GM18499 (cell line): ENCODE results near the gene TSPAN12.
A peak's percentile ranks its signal among the peaks of the same experiment; 100 is the strongest.
"Not testable (repeated sequence)": the region's sequence is repeated elsewhere in the genome, so short reads cannot be mapped to it uniquely, and the experiment has no call there.

Source experiments
- ATAC-seq: cut with Tn5 transposase; IDR thresholded peaks from one replicate; pipeline ENCODE4 v1.9.1; 2021; ENCODE audit warnings: moderate number of reproducible peaks; ENCODE audit not compliant: insufficient read depth, unreplicated experiment

TSPAN12 gene, protein sequence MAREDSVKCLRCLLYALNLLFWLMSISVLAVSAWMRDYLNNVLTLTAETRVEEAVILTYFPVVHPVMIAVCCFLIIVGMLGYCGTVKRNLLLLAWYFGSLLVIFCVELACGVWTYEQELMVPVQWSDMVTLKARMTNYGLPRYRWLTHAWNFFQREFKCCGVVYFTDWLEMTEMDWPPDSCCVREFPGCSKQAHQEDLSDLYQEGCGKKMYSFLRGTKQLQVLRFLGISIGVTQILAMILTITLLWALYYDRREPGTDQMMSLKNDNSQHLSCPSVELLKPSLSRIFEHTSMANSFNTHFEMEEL

DNA sequence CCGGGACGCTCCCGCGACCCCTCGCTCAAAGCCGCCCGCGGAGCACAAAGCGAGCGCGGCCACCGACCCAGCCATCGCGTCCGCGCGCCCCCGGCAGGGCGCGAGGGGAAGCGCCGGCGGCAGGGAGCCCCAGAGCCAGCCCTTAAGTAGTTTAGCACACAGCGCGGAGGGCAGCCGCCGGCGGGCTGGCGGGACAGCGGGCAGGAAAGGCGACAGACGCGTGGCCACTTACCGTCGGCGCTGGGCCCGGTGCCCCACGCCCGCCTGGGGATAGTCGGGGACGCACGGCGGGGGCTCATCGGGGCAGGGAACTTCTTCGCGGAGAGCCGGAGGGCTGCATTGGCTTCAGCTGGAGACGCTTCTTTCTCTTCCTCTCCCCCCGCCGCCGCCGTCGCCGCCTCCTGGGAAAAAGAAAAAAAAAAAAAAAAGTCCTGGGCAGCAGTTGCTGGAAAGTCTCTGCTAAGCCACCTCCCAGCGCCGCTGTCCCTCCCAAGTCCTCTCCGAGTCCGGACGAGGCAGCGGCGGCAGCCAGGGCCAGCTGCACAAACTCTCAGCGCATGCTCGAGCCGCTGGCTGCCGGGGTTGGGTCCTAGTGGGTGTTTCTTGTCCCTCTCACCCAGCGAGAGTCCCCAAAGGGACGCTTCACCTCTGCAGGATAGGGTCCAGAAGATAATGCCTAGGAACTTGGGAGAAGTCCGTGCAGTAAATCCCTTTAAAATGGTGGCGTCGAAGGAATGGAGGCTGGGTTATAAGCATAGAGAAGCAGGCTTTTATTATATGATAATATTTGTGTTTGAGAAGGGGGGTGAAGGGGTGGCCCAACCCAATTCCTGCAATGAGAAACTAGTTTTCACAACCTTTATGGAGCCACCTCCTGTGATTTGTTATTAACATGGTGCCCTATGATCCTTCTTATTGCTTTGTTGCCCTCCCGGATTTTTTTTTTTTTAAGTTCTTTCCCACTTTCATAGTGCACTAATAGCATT, at the start of gene TSPAN12:
TSPAN12 (minus strand) TSS at position 557 of the 986 bp plus-strand sequence. CDS start 1,381 bp downstream, outside the sequence.
- peak; percentile 39 for ATAC-seq

DNA sequence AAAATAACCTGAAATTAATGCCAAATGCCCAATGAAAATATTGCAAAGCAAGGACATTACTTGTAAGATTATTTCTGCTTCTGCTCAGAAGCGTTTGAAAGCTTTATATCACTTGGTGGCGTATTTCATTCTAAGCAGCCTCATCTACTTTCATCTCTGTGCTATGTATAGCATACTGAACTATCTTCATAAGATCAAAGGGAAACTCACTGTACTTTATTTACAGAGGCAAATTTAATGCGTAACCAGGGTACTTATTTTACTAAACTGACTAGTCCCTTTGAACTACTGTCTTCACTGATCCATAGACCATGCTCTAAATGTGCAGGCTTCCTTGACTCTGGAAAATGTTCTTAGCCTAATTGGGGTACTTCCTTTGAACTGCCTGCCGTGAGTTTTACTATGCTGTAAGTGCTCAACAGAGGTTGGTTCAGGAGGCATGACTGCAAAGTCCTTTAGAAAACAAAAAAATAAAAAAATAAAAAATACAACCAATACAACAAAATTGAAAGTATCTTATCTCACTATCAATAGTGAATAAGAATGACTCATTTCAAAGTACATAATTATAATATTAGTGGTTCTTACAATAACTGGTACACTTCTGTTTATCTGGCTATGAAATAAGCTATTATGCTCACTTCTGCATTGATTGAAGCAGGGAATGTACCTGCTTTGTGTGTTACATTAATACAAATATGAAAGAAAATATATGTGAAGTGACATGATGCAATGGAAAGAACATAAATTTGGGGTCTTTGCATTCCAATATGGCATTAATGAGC, 41.0 kb upstream of the TSPAN12 start:
- ATAC-seq: no peak

DNA sequence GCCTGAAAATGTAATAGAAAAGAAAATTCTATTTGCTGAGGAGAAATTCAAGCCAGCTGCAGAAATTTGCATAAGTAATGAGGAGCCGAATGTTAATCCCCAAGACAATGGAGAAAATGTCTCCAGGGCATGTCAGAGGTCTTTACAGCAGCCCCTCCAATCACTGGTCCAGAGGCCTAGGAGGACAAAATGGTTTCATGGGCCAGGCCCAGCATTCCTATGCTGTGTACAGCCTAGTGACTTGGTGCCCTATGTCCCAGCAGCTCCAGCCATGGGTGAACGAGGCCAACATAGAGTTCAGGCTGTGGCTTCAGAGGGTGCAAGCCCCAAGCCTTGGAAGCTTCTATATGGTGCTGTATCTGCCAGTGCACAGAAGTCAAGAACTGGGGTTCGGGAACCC, 37.3 kb upstream of the TSPAN12 start:
- ATAC-seq: not testable (repeated sequence)

DNA sequence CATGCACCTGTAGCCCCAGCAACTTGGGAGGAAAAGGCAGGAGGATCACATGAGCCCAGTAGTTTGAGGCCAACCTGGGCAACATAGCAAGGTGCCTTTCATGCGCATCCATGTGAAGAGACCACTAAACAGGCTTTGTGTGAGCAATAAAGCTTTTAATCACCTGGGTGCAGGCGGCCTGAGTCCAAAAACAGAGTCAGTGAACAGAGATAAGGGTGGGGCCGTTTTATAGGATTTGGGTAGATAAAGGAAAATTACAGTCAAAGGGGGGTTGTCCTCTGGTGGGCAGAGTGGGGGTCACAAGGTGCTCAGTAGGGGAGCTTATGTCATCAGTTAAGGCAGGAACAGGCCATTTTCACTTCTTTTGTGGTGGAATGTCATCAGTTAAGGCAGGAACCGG, 27.7 kb upstream of the TSPAN12 start:
- not testable (repeated sequence) for ATAC-seq

DNA sequence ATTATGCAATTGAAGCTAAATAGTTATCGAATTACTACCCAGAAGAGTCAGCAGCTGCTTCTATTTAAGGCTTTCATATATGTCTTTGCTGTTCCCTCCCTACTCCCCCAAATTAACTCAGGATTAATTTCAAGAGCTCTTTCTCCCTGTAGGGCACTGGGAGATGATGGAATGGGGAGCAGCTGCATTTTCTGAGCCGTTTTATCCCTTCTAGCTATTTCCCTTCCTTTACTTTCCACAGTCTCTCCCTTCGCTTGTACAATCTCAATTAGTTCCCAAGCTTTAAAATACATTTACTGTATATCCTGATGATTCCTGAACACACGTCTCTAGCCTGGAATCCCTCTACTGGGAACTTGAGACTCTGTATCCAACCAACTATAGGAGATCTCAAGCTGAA, 19.8 kb upstream of the TSPAN12 start:
- ATAC-seq: no peak

DNA sequence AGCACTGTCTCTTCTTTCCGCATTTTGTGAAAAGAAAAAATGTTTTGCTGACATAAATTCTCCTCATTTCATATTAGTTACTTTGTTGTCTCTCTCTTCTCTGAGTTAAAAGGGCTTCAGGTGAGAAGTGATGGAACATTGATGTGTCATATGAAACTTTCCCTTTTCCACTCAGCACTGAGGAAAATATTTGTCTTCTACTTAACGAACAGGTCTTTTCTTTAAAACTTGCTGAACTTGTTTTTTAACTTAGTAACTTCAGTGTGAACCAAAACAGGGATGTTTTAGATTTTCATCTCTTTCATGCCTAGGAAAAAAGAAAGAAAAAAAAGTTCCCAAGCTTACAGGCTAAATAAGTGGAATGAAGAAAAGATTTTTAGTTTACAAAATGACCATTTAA, 19.0 kb upstream of the TSPAN12 start:
- no peak for ATAC-seq

DNA sequence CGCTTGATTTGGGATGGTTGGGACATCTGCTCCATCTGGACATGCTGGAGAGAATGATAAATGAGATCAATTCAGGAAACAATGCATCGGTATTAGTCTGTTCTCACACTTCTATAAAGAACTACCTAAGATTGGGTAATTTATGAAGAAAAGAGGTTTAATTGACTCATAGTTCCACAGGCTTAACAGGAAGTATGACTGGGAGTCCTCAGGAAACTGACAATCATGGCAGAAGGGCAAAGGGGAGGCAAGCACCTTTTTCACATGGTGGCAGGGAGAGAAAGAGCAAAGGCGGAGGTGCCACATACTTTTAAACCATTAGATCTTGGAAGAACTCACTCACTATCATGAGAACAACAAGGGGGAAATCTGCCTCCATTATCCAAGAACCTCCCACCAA, 16.8 kb upstream of the TSPAN12 start:
- ATAC-seq: no peak

DNA sequence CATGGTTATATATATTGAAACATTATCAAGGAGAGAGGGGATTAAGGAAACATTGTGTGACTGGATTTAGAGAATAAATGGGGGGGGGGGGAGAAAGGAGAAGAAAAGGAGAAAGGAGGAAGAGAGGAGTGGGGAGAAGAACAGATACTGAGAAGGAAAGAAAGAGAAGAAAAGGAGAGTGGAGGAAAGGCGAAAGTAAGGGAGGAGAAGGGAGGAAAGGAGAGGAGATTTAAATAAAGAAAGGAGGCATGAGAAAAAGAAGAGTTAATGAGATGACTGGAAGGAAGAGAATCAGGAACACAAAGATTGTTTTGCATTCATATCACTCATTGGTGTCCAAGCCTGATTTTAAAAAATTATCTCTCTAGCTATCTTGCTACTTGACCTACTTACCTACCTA, 16.1 kb upstream of the TSPAN12 start:
- ATAC-seq: no peak

DNA sequence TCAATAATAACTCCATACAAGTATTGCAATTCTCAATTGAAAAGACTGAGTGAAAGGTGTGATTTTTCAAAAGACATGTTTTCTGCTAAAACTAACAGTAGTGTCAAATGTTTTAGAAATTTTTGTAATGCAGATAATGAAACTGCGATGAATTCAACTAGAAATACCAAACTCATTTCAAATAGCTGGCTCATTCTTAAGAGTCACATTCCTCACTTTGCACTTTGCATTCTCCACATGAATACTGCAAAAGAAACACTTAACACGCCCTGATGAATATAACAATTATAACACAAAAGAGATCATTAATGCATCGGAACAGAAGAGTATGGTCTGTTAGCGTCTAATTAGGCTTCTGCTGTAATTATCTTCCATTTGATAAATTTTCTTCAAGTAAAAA, 15.5 kb upstream of the TSPAN12 start:
- ATAC-seq: no peak

DNA sequence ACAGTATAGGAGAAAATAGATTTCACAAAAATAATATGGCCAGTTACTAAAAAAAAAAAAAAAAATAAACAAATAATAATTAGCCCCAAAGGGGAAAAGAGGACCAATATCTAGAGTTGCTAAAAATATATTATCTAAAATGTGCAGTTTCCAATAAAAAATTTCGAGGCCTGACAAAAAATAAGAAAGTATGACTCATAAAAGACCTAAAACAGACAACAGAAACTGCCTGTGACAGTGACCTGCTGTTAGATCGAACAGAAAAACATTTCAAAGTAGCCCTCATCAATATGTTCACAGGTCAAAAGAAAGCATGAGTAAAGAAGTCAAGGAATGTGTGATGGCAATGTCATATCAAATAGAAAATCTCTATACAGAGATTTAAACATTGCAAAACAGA, 11.8 kb upstream of the TSPAN12 start:
- ATAC-seq: peak; percentile 67

DNA sequence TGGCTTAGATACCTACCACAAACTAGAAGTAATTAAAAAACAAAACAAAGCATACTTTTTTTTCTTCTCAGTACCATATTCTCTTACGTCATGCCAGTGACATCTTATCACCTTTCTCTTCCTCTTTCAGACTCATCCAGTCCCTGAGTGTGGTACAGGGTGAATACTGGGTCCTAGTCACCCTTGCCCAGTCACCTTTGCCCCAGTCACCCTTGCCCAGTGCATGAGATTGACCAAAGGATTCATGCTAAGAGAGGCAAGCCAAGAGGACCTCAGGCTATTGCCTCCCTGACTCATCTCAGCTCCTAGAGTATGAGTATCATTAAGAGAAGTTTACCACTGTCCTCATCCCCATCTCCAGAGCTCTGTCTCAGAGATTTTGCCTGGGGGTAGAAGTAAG, 10.0 kb upstream of the TSPAN12 start:
- no peak for ATAC-seq

DNA sequence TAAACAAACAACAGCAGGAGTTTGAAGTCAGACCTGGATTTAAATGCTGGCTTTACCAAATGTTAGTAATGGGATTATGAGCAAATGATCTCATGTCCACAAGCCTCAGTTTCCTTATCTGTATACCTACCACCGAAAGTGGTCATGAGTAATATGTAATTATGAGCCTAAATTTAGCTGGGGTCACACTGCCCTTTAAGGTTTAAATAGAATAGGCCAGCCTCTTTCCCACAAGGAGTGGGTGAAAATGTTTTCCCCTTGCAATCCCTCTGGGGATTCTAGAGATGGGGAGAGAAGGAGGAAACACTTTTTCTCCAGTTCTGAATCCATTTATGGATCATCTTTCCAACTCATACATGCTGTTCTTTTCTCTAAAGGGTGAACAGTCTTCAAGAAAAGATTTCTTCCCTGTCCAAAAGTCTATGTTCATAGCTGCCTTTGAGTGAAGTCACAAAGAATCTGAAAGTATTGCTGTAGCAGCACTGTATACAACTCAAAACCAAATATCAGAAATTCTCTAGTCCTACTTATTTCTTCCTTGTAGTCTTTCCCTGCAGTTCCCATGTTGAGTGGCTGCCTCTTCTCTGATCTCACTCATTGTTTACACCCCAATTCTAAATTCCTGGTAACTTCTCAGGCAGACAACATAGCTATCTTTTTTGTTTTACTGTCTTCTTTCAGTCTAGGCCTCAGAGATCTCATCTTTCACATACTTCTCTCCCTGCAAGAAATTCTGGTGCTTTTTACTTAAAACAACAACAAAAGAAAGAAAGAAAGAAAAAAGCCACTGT, 7.4 kb upstream of the TSPAN12 start:
- ATAC-seq: no peak

DNA sequence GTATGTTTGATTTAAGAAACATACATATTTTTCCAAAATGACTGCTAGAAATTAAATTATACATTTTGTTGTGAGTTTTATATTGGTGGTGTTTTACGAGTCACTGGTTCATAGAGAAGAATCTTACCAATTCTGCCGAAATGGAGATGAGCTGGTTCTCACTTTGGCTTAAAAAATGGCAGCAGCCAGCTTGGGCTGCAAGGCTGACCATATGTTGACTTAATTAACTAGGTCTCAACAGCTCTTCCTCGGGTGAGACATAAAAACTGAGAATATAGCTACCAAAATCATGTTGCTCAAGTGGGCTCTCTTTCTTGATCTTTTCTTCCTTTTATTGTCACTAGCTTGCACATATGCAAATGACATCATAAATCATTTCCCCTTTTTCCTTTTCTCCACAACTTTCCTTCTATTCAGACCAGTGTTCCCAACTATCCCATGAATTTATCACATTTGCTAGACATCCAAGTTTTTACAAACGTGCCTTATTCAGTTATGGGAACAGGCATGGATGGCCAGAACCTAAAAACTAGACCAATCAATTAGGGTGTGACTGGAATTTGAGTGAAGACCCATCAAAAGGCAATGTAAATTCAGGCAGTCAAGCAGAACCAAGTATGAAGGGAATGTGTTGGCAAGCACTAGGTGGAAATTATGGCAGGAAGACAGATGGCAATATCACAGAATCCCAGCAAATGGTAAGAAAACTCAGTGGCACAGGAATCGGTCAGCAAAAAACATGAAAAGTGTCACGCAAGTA, 6.4 kb upstream of the TSPAN12 start:
- ATAC-seq: no peak

DNA sequence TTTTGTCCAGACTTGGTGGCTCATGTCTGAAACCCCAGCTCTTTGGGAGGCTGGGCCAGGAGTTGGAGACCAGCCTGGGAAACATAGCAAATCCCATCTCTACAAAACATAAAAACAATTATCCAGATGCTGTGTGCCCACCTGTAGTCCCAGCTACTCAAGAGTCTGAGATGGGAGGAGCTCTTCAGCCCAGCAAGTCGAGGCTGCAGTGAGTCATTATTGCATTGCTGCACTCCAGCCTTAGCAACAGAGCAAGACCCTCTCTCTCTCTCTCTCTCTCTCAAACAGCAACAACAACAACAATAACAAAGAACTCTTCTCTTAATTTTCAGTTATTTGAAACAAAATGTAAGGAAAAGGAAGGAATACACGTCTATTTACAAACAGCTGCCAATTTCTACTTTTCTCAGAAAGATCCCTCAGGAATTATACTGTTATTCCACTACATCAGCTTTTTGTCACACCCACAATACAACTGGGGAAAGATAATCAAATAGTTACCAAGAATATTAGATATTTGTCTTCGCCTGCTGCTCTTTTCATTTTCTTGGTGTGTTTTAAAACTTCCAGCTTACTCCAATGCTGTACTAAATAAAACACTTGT, 5.1 kb upstream of the TSPAN12 start:
- ATAC-seq: no peak

DNA sequence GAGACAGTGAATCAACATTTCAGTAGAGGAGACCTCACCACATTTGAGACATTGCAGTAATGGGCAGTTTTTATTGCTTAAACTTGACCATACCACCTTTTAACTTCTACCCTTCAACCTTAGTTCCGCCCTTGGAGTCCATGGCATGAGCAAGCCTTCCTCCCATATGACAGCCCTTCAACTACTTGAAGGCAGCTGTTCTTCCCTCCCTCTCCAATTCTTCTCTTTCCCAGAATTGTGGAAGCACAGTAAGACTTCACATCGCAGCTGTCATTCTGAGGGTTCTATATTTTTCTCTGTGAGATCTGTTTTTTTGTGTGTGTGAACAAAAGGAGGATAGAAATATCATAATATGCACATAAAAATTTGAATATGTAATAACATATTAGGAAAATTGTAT, 2.2 kb upstream of the TSPAN12 start:
- no peak for ATAC-seq

DNA sequence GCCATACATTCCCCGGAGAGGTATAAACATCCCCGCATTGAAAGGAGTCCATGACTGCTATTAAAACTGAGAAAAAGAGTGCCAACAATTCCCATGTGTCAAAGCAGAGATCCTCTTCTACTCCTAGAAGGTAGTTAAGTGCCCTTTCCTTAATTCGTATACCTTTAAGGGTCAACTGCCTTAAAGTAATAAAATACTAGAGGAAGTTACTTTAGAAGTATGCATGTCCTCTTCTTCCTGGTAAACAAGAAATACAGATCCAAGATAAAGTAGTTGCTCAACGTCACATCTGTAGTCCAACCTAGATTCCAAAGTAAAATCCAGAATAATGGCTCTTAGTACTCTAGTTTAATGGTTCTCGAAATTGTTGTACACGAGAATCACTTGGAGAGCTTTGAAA, 1.5 kb upstream of the TSPAN12 start:
- no peak for ATAC-seq

DNA sequence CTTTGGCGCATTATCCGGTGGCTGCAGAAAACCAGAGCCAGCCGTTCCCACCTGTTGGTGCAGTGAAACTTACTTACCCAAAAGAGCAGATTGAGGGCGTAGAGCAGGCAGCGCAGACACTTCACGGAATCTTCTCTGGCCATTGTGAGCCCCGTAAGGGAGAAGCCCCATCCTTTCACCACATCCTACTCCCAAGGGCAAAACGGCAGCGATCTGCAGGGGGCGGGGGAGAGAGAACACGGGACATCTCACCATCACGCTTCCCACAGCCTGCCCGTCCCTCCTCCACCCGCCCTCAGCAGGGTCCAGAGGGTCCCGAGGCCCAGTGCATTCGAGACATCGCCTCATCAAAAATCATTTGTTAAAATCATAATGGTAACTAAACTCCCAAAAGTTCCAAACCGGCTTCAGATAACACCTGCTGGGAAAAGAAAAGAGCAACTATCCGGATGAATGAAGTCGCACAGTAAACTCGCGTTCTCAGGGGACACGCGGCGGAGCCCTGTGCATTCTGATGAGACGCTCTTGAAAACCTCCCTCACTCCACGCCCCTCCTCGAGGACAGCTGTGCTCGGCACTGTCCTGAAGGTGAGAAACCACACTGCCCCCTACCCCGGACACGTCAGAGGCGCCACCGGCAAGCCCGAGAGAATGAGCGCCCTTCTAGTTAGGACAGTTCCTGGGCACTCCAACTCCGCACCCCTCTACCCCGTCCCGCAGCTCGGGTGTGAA, 1.2 kb downstream of the TSPAN12 start:
- peak; percentile 56 for ATAC-seq

DNA sequence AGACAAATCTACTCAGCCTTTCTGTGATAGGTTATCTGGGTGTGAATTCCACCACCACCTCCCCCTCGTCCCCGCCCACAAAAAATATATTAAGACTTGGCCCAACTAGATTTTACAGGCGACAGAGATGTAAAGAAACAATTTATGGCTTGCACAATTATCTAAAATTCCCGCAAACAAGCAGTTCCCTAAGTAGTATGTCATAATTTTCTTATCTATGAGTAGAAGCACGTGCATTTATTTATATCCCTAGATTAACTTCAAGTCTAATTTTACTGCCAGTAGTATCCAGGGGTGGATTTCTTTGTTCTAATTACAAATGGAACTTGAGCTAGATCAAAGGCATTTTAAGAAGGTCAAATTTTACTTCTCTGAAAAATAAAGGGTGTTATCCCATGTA, 1.7 kb downstream of the TSPAN12 start:
- ATAC-seq: no peak
